ENCODE data around the gene ABHD10. TPM values are rescaled to one million over a fixed set of nuclear protein-coding genes. Genes with fewer than 3 reads are reported as not detected.

ABHD10 gene
- total RNA-seq, 1 experiment from 2014 or later, result 45.0 TPM

DNA sequence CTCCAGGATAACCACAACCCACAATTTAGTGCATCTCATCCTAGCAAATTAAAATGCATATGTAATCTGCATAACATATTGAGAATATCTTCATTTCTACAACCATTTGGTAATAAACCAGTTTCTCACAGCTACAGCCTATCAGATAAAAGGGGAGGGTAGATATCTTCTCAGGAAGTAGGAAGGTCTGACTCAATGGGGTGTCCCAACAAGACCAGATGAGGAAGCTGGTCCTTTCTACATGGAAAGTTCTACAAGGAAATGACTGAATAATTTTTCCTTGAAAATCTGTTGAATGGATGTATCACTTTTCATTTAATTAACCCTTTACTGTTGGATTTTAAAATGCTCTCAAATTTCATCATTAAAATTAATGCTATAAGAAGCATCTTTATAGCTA is 38.3 kb downstream of the ABHD10 start:
- ChIA-PET CTCF (no interaction called here), POLR2A (ENCODE audit: unreplicated experiment) (no interaction called here)
- Histone ChIP-seq H2AFZ (ENCODE audit: low read length) (no peak overlapping the region), H3F3A (ENCODE audit: low read length, unreplicated experiment) (no peaks in the 10 kb centered on the region), H3K9me2 (replicated peaks; ENCODE audit: low read length) (0 out of 2 replicates have a peak, but pooled peaks cover 3% of the 10 kb centered on the region), H3K4me1 (ENCODE audit: insufficient read depth, low read length) (0 out of 2 replicates have a peak, but pooled peaks cover 5% of the 10 kb centered on the region), H3K36me3 (ENCODE audit: low read depth, low read length) (no peaks in the 10 kb centered on the region), H3K4me2 (ENCODE audit: low read length) (no peak overlapping the region), H3K9ac (ENCODE audit: low read length) (no peak overlapping the region), H3K27me3 (ENCODE audit: low read length) (no peaks in the 10 kb centered on the region), H3K9me3 (ENCODE audit: low read length) (no peaks in the 10 kb centered on the region), H3K4me3 (ENCODE audit: low read length) (no peak overlapping the region), H3K79me2 (ENCODE audit: low read length) (no peaks in the 10 kb centered on the region), H4K20me1 (ENCODE audit: low read length) (no peaks in the 10 kb centered on the region), H3K27ac (ENCODE audit: low read length) (no peak overlapping the region)
- DNase-seq (no peak), ATAC-seq (no peak)
- TF ChIP-seq, protein P1, sequence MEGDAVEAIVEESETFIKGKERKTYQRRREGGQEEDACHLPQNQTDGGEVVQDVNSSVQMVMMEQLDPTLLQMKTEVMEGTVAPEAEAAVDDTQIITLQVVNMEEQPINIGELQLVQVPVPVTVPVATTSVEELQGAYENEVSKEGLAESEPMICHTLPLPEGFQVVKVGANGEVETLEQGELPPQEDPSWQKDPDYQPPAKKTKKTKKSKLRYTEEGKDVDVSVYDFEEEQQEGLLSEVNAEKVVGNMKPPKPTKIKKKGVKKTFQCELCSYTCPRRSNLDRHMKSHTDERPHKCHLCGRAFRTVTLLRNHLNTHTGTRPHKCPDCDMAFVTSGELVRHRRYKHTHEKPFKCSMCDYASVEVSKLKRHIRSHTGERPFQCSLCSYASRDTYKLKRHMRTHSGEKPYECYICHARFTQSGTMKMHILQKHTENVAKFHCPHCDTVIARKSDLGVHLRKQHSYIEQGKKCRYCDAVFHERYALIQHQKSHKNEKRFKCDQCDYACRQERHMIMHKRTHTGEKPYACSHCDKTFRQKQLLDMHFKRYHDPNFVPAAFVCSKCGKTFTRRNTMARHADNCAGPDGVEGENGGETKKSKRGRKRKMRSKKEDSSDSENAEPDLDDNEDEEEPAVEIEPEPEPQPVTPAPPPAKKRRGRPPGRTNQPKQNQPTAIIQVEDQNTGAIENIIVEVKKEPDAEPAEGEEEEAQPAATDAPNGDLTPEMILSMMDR (conservative IDR thresholded peaks at IDR 0.05; ENCODE audit: low read depth, low read length), result no peak
- TF ChIP-seq EZH2phosphoT487 (IDR thresholded peaks at IDR 0.05; ENCODE audit: borderline replicate concordance, low read length) (no peak), EZH2 (IDR thresholded peaks at IDR 0.05; ENCODE audit: low read length, unreplicated experiment) (no peak)
- BruUV-seq (replicated peaks), result no TSS peak
- intact Hi-C loops (cut with micrococcal nuclease), result no loop called here

DNA sequence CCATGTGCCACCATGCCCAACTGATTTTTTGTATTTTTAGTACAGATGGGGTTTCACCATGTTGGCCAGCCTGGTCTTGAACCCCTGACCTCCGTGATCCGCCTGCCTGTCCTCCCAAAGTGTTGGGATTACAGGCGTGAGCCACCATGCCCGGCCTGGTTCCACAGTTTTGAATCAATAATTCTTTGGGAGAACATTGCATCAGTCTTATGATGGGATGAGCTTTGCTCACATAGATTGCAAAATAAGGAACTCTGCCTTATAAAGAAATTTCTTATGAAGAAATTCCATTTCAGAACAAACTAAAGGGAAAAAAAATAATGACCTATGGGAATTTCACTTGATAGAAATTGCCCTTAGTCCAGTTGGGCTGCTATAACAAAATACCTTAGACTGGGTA is 39.9 kb downstream of the ABHD10 start:
- Histone ChIP-seq H3K9me3 (ENCODE audit: low read length) (no peaks in the 10 kb centered on the region), H3K4me3 (ENCODE audit: low read length) (no peak overlapping the region), H4K20me1 (ENCODE audit: low read length) (no peaks in the 10 kb centered on the region), H3K9me2 (replicated peaks; ENCODE audit: low read length) (0 out of 2 replicates have a peak, but pooled peaks cover 3% of the 10 kb centered on the region), H3K27ac (ENCODE audit: low read length) (no peak overlapping the region), H3K4me1 (ENCODE audit: insufficient read depth, low read length) (no peaks in the 10 kb centered on the region), H3K36me3 (ENCODE audit: low read depth, low read length) (no peaks in the 10 kb centered on the region), H3K79me2 (ENCODE audit: low read length) (no peaks in the 10 kb centered on the region), H3K27me3 (ENCODE audit: low read length) (no peaks in the 10 kb centered on the region), H2AFZ (ENCODE audit: low read length) (no peak overlapping the region), H3K9ac (ENCODE audit: low read length) (no peak overlapping the region), H3F3A (ENCODE audit: low read length, unreplicated experiment) (no peaks in the 10 kb centered on the region), H3K4me2 (ENCODE audit: low read length) (no peak overlapping the region)
- TF ChIP-seq, protein P1 (conservative IDR thresholded peaks at IDR 0.05; ENCODE audit: low read depth, low read length), result no peak
- TF ChIP-seq EZH2 (IDR thresholded peaks at IDR 0.05; ENCODE audit: low read length, unreplicated experiment) (no peak), EZH2phosphoT487 (IDR thresholded peaks at IDR 0.05; ENCODE audit: borderline replicate concordance, low read length) (no peak)
- POLR2A ChIA-PET (ENCODE audit: unreplicated experiment), result no interaction called here
- CTCF ChIA-PET, result no interaction called here
- no TSS peak for BruUV-seq (replicated peaks)
- ATAC-seq (no peak), DNase-seq (no peak)
- intact Hi-C loops (cut with micrococcal nuclease), result no loop called here

DNA sequence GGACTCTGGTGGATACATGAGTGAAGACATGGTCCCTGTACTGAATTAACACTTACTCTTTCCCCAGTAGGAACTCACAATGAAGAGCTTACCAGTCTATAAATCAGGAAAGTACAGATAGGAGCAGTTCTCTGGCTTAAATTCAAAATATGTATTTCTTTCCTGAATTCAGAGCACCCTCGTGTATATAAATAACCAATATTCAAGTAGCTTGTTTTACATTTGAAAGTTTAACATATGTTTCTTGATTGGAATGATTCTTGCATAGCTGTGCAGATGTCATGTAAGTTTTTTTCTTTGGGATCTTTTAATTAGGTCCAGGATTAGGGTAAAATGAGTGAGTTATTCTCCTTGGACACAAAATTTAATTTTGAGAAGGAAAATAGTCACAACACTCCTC is 40.9 kb downstream of the ABHD10 start:
- intact Hi-C loops (cut with micrococcal nuclease), result no loop called here
- POLR2A ChIA-PET (ENCODE audit: unreplicated experiment), result no interaction called here
- CTCF ChIA-PET, result no interaction called here

More for the DNA sequence above, 40.9 kb downstream of the ABHD10 start:
- BruUV-seq (replicated peaks), result no TSS peak
- no peak overlapping the region for H3K27ac ChIP-seq (ENCODE audit: low read length)
- no peaks in the 10 kb centered on the region for H3K9me3 ChIP-seq (ENCODE audit: low read length)
- no peaks in the 10 kb centered on the region for H3K36me3 ChIP-seq (ENCODE audit: low read depth, low read length)
- ATAC-seq, result no peak
- H3K9ac ChIP-seq (ENCODE audit: low read length), result no peak overlapping the region
- no peak overlapping the region for H3K4me2 ChIP-seq (ENCODE audit: low read length)
- no peak for DNase-seq
- TF ChIP-seq EZH2phosphoT487 (IDR thresholded peaks at IDR 0.05; ENCODE audit: borderline replicate concordance, low read length) (no peak), EZH2 (IDR thresholded peaks at IDR 0.05; ENCODE audit: low read length, unreplicated experiment) (no peak)
- TF ChIP-seq, protein P1 (conservative IDR thresholded peaks at IDR 0.05; ENCODE audit: low read depth, low read length), result no peak
- H3K9me2 ChIP-seq (replicated peaks; ENCODE audit: low read length), result 0 out of 2 replicates have a peak, but pooled peaks cover 3% of the 10 kb centered on the region
- H4K20me1 ChIP-seq (ENCODE audit: low read length), result no peaks in the 10 kb centered on the region
- H2AFZ ChIP-seq (ENCODE audit: low read length), result no peak overlapping the region
- H3K27me3 ChIP-seq (ENCODE audit: low read length), result no peaks in the 10 kb centered on the region
- H3K79me2 ChIP-seq (ENCODE audit: low read length), result no peaks in the 10 kb centered on the region
- no peaks in the 10 kb centered on the region for H3F3A ChIP-seq (ENCODE audit: low read length, unreplicated experiment)
- H3K4me3 ChIP-seq (ENCODE audit: low read length), result no peak overlapping the region
- no peaks in the 10 kb centered on the region for H3K4me1 ChIP-seq (ENCODE audit: insufficient read depth, low read length)

Data from PC-3 (cell line).